ENCODE measurements around the gene CHST11.

GRCh38 chr12:104687823-104688573 is 231.2 kb downstream of the CHST11 start:
- TF ChIP-seq CTCF (IDR thresholded peaks at IDR 0.05; ENCODE audit: low read depth, low read length, missing input control) (no peak), TAF1 (conservative IDR thresholded peaks at IDR 0.05) (no peak), ZBTB33 (IDR thresholded peaks at IDR 0.05) (no peak), MAX (IDR thresholded peaks at IDR 0.05) (no peak), REST (IDR thresholded peaks at IDR 0.05) (no peak), RAD21 (IDR thresholded peaks at IDR 0.05) (no peak), RXRA (IDR thresholded peaks at IDR 0.05) (no peak)

Data from liver (tissue), 3 donors.